ENCODE measurements around the gene FBXO42.
A peak's percentile ranks its signal among the peaks of the same experiment; 100 is the strongest.

FBXO42 gene

DNA sequence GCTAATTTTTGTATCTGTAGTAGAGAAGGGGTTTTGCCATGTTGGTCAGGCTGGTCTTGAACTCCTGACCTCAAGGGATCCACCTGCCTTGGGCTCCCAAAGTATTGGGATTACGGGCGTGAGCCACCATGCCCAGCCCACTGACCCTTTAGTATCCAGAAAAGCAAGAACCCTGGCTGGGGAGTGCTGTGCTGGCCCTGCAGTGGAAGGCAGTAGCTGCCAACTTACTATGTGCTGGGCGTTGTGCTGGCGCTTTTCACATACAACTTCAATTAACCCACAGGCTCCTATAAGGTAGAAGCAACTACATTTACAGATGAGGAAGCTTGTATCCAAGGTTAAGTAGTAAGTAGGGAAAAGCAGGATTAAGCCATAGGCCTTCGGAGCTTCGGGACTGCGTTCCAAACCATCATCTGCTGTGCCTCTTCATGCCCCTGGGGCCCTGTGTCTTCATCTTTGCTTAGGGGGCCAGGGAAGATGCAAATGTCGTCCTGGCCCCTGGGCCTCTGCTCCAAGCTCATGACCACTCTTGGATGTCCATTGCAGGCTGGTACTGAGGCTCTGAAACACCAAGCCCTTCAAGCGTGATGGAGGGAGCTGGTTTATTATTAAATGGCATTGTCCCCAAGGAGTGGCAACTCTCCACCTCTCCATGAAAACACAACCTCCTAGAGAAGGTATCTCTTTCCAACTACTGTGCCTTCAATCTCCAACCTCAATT lies 106.6 kb downstream of the FBXO42 start:
- in situ Hi-C loops (cut with HindIII; ENCODE audit: low sequenced_read_pairs): no loop called here
- no peak for DNase-seq (ENCODE audit: low read depth)
- TF ChIP-seq, protein P1, sequence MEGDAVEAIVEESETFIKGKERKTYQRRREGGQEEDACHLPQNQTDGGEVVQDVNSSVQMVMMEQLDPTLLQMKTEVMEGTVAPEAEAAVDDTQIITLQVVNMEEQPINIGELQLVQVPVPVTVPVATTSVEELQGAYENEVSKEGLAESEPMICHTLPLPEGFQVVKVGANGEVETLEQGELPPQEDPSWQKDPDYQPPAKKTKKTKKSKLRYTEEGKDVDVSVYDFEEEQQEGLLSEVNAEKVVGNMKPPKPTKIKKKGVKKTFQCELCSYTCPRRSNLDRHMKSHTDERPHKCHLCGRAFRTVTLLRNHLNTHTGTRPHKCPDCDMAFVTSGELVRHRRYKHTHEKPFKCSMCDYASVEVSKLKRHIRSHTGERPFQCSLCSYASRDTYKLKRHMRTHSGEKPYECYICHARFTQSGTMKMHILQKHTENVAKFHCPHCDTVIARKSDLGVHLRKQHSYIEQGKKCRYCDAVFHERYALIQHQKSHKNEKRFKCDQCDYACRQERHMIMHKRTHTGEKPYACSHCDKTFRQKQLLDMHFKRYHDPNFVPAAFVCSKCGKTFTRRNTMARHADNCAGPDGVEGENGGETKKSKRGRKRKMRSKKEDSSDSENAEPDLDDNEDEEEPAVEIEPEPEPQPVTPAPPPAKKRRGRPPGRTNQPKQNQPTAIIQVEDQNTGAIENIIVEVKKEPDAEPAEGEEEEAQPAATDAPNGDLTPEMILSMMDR (IDR thresholded peaks at IDR 0.05; ENCODE audit: low read depth, low read length, missing control alignments): no peak
- H3K4me3 ChIP-seq (ENCODE audit: low read depth, low read length): no peak overlapping the region

DNA sequence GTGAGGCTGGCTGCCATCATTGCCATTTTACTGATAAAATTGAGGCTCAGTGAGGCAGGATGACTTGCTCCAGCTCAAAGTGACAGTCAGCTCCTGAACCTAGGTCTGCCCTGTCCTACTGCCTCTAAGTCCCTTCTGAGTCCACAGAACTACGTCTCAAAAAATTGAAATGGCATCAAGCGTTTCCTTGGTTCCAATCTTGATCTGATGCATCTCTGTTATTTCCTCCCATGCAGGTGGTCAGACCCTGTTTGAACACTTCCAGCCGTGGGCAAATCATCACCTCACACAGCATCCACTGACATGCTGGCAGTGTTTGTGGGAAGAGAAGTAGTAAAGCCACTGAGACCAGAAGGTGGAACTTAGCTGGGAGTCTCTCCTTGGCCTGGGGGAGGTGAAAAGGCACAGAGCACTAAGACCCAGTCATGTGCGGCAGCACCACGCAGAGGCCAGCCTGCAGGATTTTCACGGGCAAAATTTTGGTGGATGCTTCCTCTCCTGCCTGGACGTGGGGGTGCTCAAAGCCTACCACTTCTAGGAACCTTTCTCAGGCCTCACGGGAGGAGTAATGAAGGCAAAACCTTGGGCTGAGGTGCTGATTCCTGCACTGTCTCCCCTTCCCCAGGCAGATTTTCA lies 107.5 kb downstream of the FBXO42 start:
- no peak overlapping the region for H3K4me3 ChIP-seq (ENCODE audit: low read depth, low read length)
- in situ Hi-C loops (cut with HindIII; ENCODE audit: low sequenced_read_pairs): no loop called here
- no peak for DNase-seq (ENCODE audit: low read depth)
- TF ChIP-seq, protein P1 (IDR thresholded peaks at IDR 0.05; ENCODE audit: low read depth, low read length, missing control alignments): no peak

DNA sequence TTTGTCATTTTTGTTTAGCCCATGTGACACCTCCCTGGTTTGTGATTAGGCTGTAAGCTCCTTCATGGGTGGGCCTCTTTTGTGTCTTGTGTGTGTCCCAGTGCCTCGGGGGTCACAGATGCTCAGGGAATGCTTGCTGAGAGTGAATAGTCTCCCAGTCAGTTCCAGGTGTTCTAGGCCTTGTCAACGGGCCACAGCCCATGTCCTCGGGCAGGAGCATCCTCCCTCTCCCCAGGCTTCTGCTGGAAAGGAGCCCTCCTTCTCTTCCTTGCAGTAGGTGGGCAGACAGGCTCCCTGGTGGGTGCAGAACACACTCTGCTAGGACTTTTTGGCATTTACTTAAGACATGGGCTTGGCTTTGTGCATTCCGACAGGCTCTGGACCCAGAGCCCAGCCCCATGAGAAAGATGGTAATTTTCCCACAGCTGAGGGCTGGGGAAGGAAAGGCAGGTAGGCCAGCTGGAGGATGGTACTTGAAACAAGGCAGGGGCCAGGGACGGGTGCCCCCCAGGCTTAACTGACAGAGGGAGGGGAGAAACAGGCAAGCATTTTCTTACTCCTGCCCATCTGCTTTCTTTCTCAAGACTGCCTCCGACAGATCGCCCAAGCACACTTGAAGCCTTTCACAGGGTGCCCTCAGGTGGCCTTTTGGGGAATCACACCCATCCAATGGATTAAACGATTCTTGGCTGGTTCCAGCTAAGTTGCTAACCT lies 108.2 kb downstream of the FBXO42 start:
- in situ Hi-C loops (cut with HindIII; ENCODE audit: low sequenced_read_pairs): no loop called here
- H3K4me3 ChIP-seq (ENCODE audit: low read depth, low read length): no peak overlapping the region
- TF ChIP-seq, protein P1 (IDR thresholded peaks at IDR 0.05; ENCODE audit: low read depth, low read length, missing control alignments): peak; percentile 90

DNA sequence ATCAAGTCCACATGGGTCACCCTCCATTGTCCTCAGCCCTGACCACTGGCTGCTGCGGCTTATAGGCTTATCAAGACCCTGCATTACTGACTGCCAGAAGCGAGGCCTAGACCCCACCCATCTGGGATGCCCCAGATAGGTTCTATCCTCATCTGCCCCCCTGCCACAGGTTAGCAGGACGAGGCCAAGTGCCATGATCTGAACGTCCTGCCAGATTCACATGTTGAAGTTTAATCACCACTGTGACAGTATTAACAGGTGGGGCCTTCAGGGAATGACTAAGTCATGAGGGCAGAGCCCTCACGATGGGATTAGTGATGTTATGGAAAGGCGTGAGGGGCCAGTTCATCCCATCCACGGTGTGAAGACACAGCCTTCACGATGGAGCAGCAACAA lies 109.1 kb downstream of the FBXO42 start:
- no peak for DNase-seq (ENCODE audit: low read depth)
- H3K4me3 ChIP-seq (ENCODE audit: low read depth, low read length): no peak overlapping the region
- in situ Hi-C loops (cut with HindIII; ENCODE audit: low sequenced_read_pairs): no loop called here
- TF ChIP-seq, protein P1 (IDR thresholded peaks at IDR 0.05; ENCODE audit: low read depth, low read length, missing control alignments): no peak

More for the DNA sequence above, 108.2 kb downstream of the FBXO42 start:
- peak; percentile 77 for DNase-seq (ENCODE audit: low read depth)

DNA sequence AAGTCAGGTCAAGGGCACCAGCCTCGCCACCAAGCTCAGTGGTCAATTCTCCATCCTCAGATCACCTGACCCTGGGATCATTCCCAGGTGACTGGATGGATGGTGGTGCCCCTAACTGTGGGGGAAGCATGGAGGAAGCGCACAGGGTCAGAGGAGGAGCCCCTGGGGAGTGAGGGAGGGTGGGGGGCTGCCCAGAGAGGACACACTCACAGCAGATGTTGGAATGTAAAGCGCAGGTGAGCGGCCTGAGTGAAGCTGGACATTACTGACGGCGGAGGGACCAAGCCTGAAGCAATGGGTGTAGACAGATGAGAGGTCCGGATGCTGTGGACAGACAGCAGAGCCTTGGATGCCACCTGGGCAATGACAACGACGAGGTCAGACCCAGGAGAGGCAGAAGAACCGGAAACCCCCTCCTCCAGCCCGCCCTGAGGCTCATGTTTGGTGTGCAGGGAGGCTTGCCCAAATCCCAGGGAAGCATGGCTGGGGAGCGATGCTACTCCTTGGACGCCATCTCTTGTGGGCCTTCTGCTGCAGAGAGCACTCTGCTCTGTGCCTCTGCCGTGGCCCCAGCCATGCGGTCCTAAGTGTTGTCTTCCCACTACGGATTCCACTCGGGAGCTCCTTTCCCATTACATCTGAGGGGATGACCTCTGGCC lies 109.6 kb downstream of the FBXO42 start:
- no peak overlapping the region for H3K4me3 ChIP-seq (ENCODE audit: low read depth, low read length)
- DNase-seq (ENCODE audit: low read depth): no peak
- TF ChIP-seq, protein P1 (IDR thresholded peaks at IDR 0.05; ENCODE audit: low read depth, low read length, missing control alignments): no peak
- in situ Hi-C loops (cut with HindIII; ENCODE audit: low sequenced_read_pairs): no loop called here

DNA sequence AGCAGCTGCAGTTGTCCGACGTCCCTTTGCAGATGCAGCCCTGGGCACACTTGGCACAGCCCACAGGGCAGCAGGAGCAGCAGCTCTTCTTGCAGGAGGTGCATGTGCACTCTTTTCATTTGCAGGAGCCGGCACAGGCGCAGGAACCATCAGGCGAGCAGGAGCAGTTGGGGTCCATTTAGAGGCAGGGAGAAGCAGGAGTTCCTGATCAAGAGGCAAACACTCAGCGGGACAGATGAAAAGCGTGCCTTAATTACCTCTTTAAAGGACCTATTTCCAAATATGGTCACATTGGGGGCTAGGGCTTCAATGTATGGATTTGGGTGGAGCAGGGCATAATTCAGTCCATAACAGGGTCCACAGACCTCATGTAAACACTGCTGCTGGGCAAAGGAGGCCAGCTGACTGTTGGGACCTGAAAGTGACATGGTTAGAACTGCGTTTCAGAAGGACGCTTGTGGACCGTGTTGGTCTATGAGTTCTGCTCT lies 111.0 kb downstream of the FBXO42 start:
- no peak for DNase-seq (ENCODE audit: low read depth)
- TF ChIP-seq, protein P1 (IDR thresholded peaks at IDR 0.05; ENCODE audit: low read depth, low read length, missing control alignments): no peak
- in situ Hi-C loops (cut with HindIII; ENCODE audit: low sequenced_read_pairs): no loop called here
- H3K4me3 ChIP-seq (ENCODE audit: low read depth, low read length): no peak overlapping the region
